CD14-positive monocyte (primary cell): ENCODE data around the gene IER5. TPM values are rescaled to one million over a fixed set of nuclear protein-coding genes. Genes with fewer than 3 reads are reported as not detected.

Source experiments
- DNase-seq, 3 donors: peaks; one replicate each; pipeline ENCODE4 v3.0.0-alpha.2; 2011 to 2022
- H2AFZ ChIP-seq: 2 replicates; pipeline ENCODE4 v1.6.0; 2012; ENCODE audit warnings: mild to moderate bottlenecking, low read depth, low read length, inconsistent platforms; ENCODE audit not compliant: insufficient read depth, poor library complexity, severe bottlenecking
- H3K27ac ChIP-seq, 2 donors: 1 replicate in 1 of 2; 2 replicates in 1 of 2; pipeline ENCODE4 v1.5.1; 2012 to 2013; ENCODE audit warnings: low read length in 2 of 2, control low read depth in 1 of 2, inconsistent platforms in 1 of 2, low read depth in 1 of 2, mild to moderate bottlenecking in 1 of 2
- H3K27me3 ChIP-seq, 2 donors: one replicate each; pipeline versions ENCODE4 v1.6.0 to v1.6.1; 2011 to 2013; ENCODE audit warnings: low read length in 2 of 2; ENCODE audit not compliant: control insufficient read depth in 2 of 2, insufficient read depth in 2 of 2
- H3K36me3 ChIP-seq, 2 donors: replicated peaks in 1 of 2; 1 replicate in 1 of 2; 2 replicates in 1 of 2; pipeline versions ENCODE4 v1.5.1 to v1.6.1; 2012 to 2013; ENCODE audit warnings: low read length in 2 of 2, control low read depth in 1 of 2, inconsistent platforms in 1 of 2, mild to moderate bottlenecking in 1 of 2; ENCODE audit not compliant: insufficient read depth in 2 of 2, control insufficient read depth in 1 of 2
- H3K4me1 ChIP-seq, 2 donors: 1 replicate in 1 of 2; 2 replicates in 1 of 2; pipeline versions ENCODE4 v1.5.1 to v1.6.1; 2012 to 2013; ENCODE audit warnings: low read length in 2 of 2, control low read depth in 1 of 2, inconsistent platforms in 1 of 2, mild to moderate bottlenecking in 1 of 2, moderate library complexity in 1 of 2; ENCODE audit not compliant: insufficient read depth in 2 of 2, control insufficient read depth in 1 of 2
- H3K4me2 ChIP-seq: replicated peaks from 2 replicates; pipeline ENCODE3; 2012; ENCODE audit warnings: low read length, moderate library complexity, mild to moderate bottlenecking; ENCODE audit not compliant: poor library complexity, severe bottlenecking; ENCODE audit errors: extremely low read depth
- H3K4me3 ChIP-seq, 3 experiments: fragments of 200-600 bp in 1 of 3; sonication (generic) in 1 of 3; replicated peaks in 1 of 3; 1 replicate in 2 of 3; 2 replicates in 1 of 3; pipeline ENCODE4 v1.5.1; 2011 to 2013; ENCODE audit warnings: low read length in 3 of 3, mild to moderate bottlenecking in 3 of 3, control low read depth in 2 of 3, low read depth in 2 of 3, inconsistent platforms in 1 of 3, moderate library complexity in 1 of 3
- H3K79me2 ChIP-seq: 2 replicates; pipeline ENCODE4 v1.6.0; 2012; ENCODE audit warnings: mild to moderate bottlenecking, control low read depth, inconsistent platforms, low read length, moderate library complexity; ENCODE audit not compliant: insufficient read depth
- H3K9ac ChIP-seq: 2 replicates; pipeline ENCODE4 v1.6.0; 2017; ENCODE audit warnings: low read length, mild to moderate bottlenecking; ENCODE audit not compliant: insufficient read depth, poor library complexity, severe bottlenecking
- H3K9me3 ChIP-seq, 2 donors: replicated peaks in 1 of 2; 1 replicate in 1 of 2; 2 replicates in 1 of 2; pipeline versions ENCODE4 v1.5.1 to v1.6.1; 2012 to 2013; ENCODE audit warnings: low read length in 2 of 2, control low read depth in 1 of 2; ENCODE audit not compliant: control insufficient read depth in 1 of 2, insufficient read depth in 1 of 2
- H4K20me1 ChIP-seq: 2 replicates; pipeline ENCODE4 v1.6.0; 2012; ENCODE audit warnings: mild to moderate bottlenecking, low read length, control low read depth, moderate library complexity; ENCODE audit not compliant: insufficient read depth
- H3K27ac Mint-ChIP-seq, 7 donors: one replicate each; pipeline ENCODE4 v1.8.0; 2020; ENCODE audit warnings: mild to moderate bottlenecking in 7 of 7, mixed read lengths in 7 of 7, moderate library complexity in 6 of 7, inconsistent platforms in 2 of 7
- H3K27me3 Mint-ChIP-seq, 3 donors: one replicate each; pipeline ENCODE4 v1.8.0; 2021 to 2022; ENCODE audit warnings: low read depth in 3 of 3, mild to moderate bottlenecking in 3 of 3, mixed read lengths in 3 of 3, moderate library complexity in 3 of 3, inconsistent platforms in 1 of 3
- H3K36me3 Mint-ChIP-seq, 2 donors: one replicate each; pipeline ENCODE4 v1.8.0; 2020; ENCODE audit warnings: mixed read lengths in 2 of 2, inconsistent platforms in 1 of 2, mild to moderate bottlenecking in 1 of 2
- H3K4me1 Mint-ChIP-seq: one replicate; pipeline ENCODE4 v1.8.0; 2020; ENCODE audit warnings: mild to moderate bottlenecking, mixed read lengths
- H3K4me3 Mint-ChIP-seq, 2 donors: one replicate each; pipeline ENCODE4 v1.8.0; 2020; ENCODE audit warnings: mild to moderate bottlenecking in 2 of 2, mixed read lengths in 2 of 2, moderate library complexity in 1 of 2
- H3K9me3 Mint-ChIP-seq, 7 donors: one replicate each; pipeline ENCODE4 v1.8.0; 2020 to 2022; ENCODE audit warnings: mixed read lengths in 7 of 7, mild to moderate bottlenecking in 6 of 7, moderate library complexity in 6 of 7, inconsistent platforms in 2 of 7
- WGBS: methylation state at CpG from one replicate; pipeline ENCODE4 v1.1.5; 2013; ENCODE audit warnings: missing lambda C conversion rate; ENCODE audit not compliant: insufficient coverage; 5-methylcytosine and 5-hydroxymethylcytosine counted together
- intact Hi-C, 2 donors: fragments of 100-400 bp; cut with micrococcal nuclease; formaldehyde crosslinking; loops; one replicate each; pipeline versions ENCODE4 v1.15.0 to v1.15.1; 2023
- polyA plus RNA-seq, 3 donors: library from polyadenylated mRNA; depleted of rRNA in 1 of 3; unstranded in 2 of 3; stranded (reverse) in 1 of 3; fragments of 300-500 nt in 2 of 3; fragments of >200 nt in 1 of 3; fragmentation: Illumina TruSeq in 2 of 3; gene quantifications; 1 replicate in 2 of 3; 2 replicates in 1 of 3; pipeline ENCODE4 v1.2.3, GENCODE V29; 2012 to 2021
- TF ChIP-seq, protein P1 (sequence below): fragments of 200-600 bp; IDR thresholded peaks from one replicate; pipeline ENCODE4 v1.8.0; 2022; ENCODE audit warnings: antibody characterized with exemption, mild to moderate bottlenecking

Gene IER5
- polyA plus RNA-seq, 3 donors: 13.7 to 110 (median 29.0) TPM

DNA sequence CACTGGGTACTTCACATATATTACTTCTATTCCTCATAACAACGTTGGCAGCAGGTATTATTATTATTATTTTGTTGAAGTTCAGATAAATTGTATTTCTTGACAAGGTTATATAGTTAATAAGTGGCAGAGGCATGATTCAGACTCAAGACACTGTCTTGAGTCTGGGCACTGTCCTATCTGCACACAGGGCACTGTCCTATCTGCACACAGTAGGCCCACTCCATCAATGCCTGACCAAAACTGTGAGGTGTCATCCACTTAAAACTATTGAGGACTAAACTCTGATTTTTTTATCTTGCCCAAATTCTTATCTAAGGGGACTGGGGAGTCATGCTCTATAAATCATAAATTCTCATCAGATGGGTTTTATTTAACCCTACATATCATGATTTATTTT, 23.8 kb upstream of the IER5 start:
- H3K4me2 ChIP-seq: peak overlapping the region; percentile 53
- no peak overlapping the region for H3K9ac ChIP-seq
- no CpG with 5 or more reads among the region's 1 CpG for WGBS
- no peaks in the 10 kb centered on the region for H3K27me3 ChIP-seq
- H2AFZ ChIP-seq: peak overlapping the region; percentile 61
- Mint-ChIP-seq H3K9me3 (peaks cover 0 to 3% (median 0%) of the 10 kb centered on the region in 7 donors), H3K27me3 (peaks cover 0 to 2% (median 0%) of the 10 kb centered on the region in 3 donors), H3K4me1 (peaks cover 48% of the 10 kb centered on the region), H3K4me3 (no peak overlapping the region), H3K27ac (peak overlapping the region in 4 of 7 donors; percentile 97 to 100 (median 98)), H3K36me3 (peaks cover 6 to 7% of the 10 kb centered on the region in 2 donors)
- DNase-seq: no peak
- no peaks in the 10 kb centered on the region for H3K79me2 ChIP-seq
- H4K20me1 ChIP-seq: no peaks in the 10 kb centered on the region
- intact Hi-C loops: no loop called here
- no peaks in the 10 kb centered on the region for H3K9me3 ChIP-seq
- H3K4me1 ChIP-seq: peaks cover 49 to 50% of the 10 kb centered on the region in 2 donors
- peak overlapping the region in 1 of 3 experiments; percentile 2 for H3K4me3 ChIP-seq
- TF ChIP-seq, protein P1, sequence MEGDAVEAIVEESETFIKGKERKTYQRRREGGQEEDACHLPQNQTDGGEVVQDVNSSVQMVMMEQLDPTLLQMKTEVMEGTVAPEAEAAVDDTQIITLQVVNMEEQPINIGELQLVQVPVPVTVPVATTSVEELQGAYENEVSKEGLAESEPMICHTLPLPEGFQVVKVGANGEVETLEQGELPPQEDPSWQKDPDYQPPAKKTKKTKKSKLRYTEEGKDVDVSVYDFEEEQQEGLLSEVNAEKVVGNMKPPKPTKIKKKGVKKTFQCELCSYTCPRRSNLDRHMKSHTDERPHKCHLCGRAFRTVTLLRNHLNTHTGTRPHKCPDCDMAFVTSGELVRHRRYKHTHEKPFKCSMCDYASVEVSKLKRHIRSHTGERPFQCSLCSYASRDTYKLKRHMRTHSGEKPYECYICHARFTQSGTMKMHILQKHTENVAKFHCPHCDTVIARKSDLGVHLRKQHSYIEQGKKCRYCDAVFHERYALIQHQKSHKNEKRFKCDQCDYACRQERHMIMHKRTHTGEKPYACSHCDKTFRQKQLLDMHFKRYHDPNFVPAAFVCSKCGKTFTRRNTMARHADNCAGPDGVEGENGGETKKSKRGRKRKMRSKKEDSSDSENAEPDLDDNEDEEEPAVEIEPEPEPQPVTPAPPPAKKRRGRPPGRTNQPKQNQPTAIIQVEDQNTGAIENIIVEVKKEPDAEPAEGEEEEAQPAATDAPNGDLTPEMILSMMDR: no peak
- H3K27ac ChIP-seq: peak overlapping the region in 1 of 2 donors; percentile 99
- H3K36me3 ChIP-seq: peaks cover 0 to under 1% of the 10 kb centered on the region in 2 donors

DNA sequence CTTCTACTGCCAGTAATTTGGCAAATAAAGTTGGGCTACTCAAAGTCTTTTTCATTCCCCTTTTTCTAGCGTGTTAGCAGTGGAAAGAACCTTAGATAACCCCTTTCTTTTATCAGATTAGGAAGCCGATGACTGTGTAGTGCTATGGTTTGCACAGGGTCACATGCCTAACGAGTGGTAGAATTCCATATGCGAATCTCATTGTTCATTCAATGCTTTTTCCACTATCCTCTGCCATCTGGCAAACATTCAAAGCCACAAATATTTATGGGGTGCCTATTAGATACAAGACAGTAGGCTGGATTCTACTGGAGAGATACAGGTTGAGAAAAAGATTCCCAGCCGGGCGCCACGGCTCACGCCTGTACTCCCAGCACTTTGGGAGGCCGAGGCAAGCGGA, 14.9 kb upstream of the IER5 start:
- no peaks in the 10 kb centered on the region for H3K4me1 ChIP-seq
- Mint-ChIP-seq H3K4me1 (no peaks in the 10 kb centered on the region), H3K36me3 (peaks cover 1 to 4% of the 10 kb centered on the region in 2 donors), H3K27me3 (peaks cover 0 to 4% (median 3%) of the 10 kb centered on the region in 3 donors), H3K4me3 (no peak overlapping the region), H3K27ac (no peak overlapping the region), H3K9me3 (peaks cover 7 to 17% (median 11%) of the 10 kb centered on the region in 7 donors)
- no peaks in the 10 kb centered on the region for H3K36me3 ChIP-seq
- no peaks in the 10 kb centered on the region for H3K27me3 ChIP-seq
- H2AFZ ChIP-seq: no peak overlapping the region
- TF ChIP-seq, protein P1: no peak
- intact Hi-C loops: no loop called here
- no peaks in the 10 kb centered on the region for H4K20me1 ChIP-seq
- H3K9ac ChIP-seq: no peak overlapping the region
- H3K79me2 ChIP-seq: no peaks in the 10 kb centered on the region
- H3K9me3 ChIP-seq: peaks cover 0 to 12% of the 10 kb centered on the region in 2 donors
- H3K4me2 ChIP-seq: no peak overlapping the region
- 97% methylated on average over 5 of the region's 10 CpGs for WGBS
- no peak for DNase-seq
- H3K4me3 ChIP-seq: no peak overlapping the region
- no peak overlapping the region for H3K27ac ChIP-seq
